OCI-LY7 (cell line): ENCODE measurements around the gene SPEM2. TPM values are rescaled to one million over a fixed set of nuclear protein-coding genes. Genes with fewer than 3 reads are reported as not detected.
A peak's percentile ranks its signal among the peaks of the same experiment; 100 is the strongest.

Source experiments
- BruUV-seq: library from RNA; stranded (reverse); fragments of 400-500 nt; replicated peaks from 2 replicates; lab custom pipeline; 2021; lab: Mats Ljungman, UMichigan
- CTCF ChIA-PET: fragments of 300-600 bp; sonication (Branson Sonifier 250); formaldehyde crosslinking; loops from one replicate; lab custom pipeline; 2022; ENCODE audit warnings: antibody characterized with exemption; ENCODE audit not compliant: unreplicated experiment; lab: Charles Lee
- POLR2A ChIA-PET: fragments of 300-600 bp; sonication (Branson Sonifier 250); formaldehyde crosslinking; loops from one replicate; lab custom pipeline; 2022; ENCODE audit warnings: antibody characterized with exemption; lab: Charles Lee
- DNase-seq: peaks from one replicate; pipeline ENCODE4 v3.0.0-alpha.2; 2015; ENCODE audit warnings: low spot score
- H2AFZ ChIP-seq: fragments of 200-600 bp; sonication (generic), shearing (Covaris generic); 2 replicates; pipeline ENCODE4 v1.6.1; 2014; ENCODE audit warnings: mild to moderate bottlenecking, antibody characterized with exemption, low read length, moderate library complexity
- H3K27ac ChIP-seq: fragments of 200-600 bp; sonication (generic); 2 replicates; pipeline ENCODE4 v1.5.1; 2014; ENCODE audit warnings: mixed run types, low read depth, mild to moderate bottlenecking, moderate library complexity, low read length, inconsistent platforms; ENCODE audit not compliant: poor library complexity, severe bottlenecking
- H3K36me3 ChIP-seq: fragments of 200-600 bp; sonication (generic); 2 replicates; pipeline ENCODE4 v1.6.1; 2014; ENCODE audit warnings: mild to moderate bottlenecking, antibody characterized with exemption, low read length, moderate library complexity, mixed read lengths; ENCODE audit not compliant: insufficient read depth
- H3K4me1 ChIP-seq: fragments of 200-600 bp; sonication (generic); 2 replicates; pipeline ENCODE4 v1.5.1; 2014; ENCODE audit warnings: mild to moderate bottlenecking, low read length; ENCODE audit not compliant: insufficient read depth, poor library complexity, severe bottlenecking
- H3K4me2 ChIP-seq: fragments of 200-600 bp; sonication (generic); 2 replicates; pipeline ENCODE4 v1.6.1; 2014; ENCODE audit warnings: mild to moderate bottlenecking, low read length
- H3K4me3 ChIP-seq: fragments of 200-600 bp; sonication (generic); 2 replicates; pipeline ENCODE4 v1.5.1; 2014; ENCODE audit warnings: mild to moderate bottlenecking, low read depth, low read length; ENCODE audit not compliant: poor library complexity, severe bottlenecking
- H3K79me2 ChIP-seq: fragments of 200-600 bp; sonication (generic); 2 replicates; pipeline ENCODE4 v1.6.1; 2016; ENCODE audit warnings: low read depth, mild to moderate bottlenecking, low read length, moderate library complexity, mixed read lengths; ENCODE audit not compliant: insufficient read depth
- H3K9me2 ChIP-seq: fragments of 200-600 bp; sonication (generic); 2 replicates; pipeline ENCODE4 v1.6.1; 2016; ENCODE audit warnings: mild to moderate bottlenecking, low read length, mixed read lengths; ENCODE audit not compliant: insufficient read depth
- H3K9me3 ChIP-seq: fragments of 200-600 bp; sonication (generic); 2 replicates; pipeline ENCODE4 v1.6.1; 2014; ENCODE audit warnings: mild to moderate bottlenecking, mixed run types, low read length, mixed read lengths
- H4K20me1 ChIP-seq: fragments of 200-600 bp; sonication (generic); 2 replicates; pipeline ENCODE4 v1.6.1; 2014; ENCODE audit warnings: mild to moderate bottlenecking, antibody characterized with exemption, low read length, moderate library complexity, mixed read lengths; ENCODE audit not compliant: insufficient read depth
- EZH2phosphoT487 ChIP-seq: fragments of 200-600 bp; sonication (generic); IDR thresholded peaks from 2 replicates; pipeline ENCODE4 v1.6.1; 2018; ENCODE audit warnings: low read depth, borderline replicate concordance, mild to moderate bottlenecking, mixed run types, antibody characterized with exemption, low read length, moderate library complexity, mixed read lengths
- intact Hi-C: fragments of 100-400 bp; cut with micrococcal nuclease; formaldehyde crosslinking; loops from one replicate; pipeline ENCODE4 v1.10.0; 2022; ENCODE audit not compliant: unreplicated experiment
- total RNA-seq, 2 experiments: library from RNA; depleted of rRNA in 1 of 2; stranded (reverse); fragments of >200 nt in 1 of 2; shearing (Covaris generic) in 1 of 2; gene quantifications; 2 replicates each; pipeline ENCODE4 v1.2.3, GENCODE V29; 2014 to 2022
- TF ChIP-seq, protein P1 (sequence below): fragments of 200-600 bp; sonication (generic); conservative IDR thresholded peaks from 2 replicates; pipeline ENCODE4 v1.5.1; 2014; ENCODE audit warnings: mild to moderate bottlenecking, antibody characterized with exemption, low read length, moderate library complexity, mixed read lengths

The SPEM2 gene
- total RNA-seq, 2 experiments from 2014 or later: not detected

DNA sequence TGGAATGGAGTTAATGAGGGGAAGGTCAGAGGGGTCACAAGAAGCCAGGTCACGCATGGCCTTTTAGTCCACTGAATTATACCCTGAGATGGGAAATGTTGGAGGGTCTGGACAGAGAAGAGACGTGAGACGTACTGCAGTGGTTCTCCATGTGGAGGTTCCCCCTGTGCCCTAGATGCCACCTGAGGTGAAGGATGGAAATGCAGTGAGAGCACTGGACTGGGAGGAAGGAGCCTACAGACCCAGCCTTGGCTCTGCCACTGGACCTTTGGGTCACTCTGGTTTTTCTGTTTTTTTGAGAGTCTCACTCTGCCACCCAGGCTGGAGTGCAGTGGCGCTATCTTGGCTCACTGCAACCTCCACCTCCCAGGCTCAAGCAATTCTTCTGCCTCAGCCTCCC is 29.3 kb upstream of the SPEM2 start:
- Histone ChIP-seq H3K4me1 (peaks cover 9% of the 10 kb centered on the region), H3K4me3 (no peak overlapping the region), H2AFZ (no peak overlapping the region), H3K9me3 (no peaks in the 10 kb centered on the region), H4K20me1 (no peaks in the 10 kb centered on the region), H3K4me2 (no peak overlapping the region), H3K27ac (no peak overlapping the region), H3K9me2 (no peaks in the 10 kb centered on the region), H3K79me2 (no peaks in the 10 kb centered on the region), H3K36me3 (peaks cover 12% of the 10 kb centered on the region; the same call in 1 of the 2 replicates)
- no peak for DNase-seq
- CTCF ChIA-PET: no interaction called here
- BruUV-seq: no TSS peak
- TF ChIP-seq, protein P1, sequence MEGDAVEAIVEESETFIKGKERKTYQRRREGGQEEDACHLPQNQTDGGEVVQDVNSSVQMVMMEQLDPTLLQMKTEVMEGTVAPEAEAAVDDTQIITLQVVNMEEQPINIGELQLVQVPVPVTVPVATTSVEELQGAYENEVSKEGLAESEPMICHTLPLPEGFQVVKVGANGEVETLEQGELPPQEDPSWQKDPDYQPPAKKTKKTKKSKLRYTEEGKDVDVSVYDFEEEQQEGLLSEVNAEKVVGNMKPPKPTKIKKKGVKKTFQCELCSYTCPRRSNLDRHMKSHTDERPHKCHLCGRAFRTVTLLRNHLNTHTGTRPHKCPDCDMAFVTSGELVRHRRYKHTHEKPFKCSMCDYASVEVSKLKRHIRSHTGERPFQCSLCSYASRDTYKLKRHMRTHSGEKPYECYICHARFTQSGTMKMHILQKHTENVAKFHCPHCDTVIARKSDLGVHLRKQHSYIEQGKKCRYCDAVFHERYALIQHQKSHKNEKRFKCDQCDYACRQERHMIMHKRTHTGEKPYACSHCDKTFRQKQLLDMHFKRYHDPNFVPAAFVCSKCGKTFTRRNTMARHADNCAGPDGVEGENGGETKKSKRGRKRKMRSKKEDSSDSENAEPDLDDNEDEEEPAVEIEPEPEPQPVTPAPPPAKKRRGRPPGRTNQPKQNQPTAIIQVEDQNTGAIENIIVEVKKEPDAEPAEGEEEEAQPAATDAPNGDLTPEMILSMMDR: no peak
- no peak for TF ChIP-seq EZH2phosphoT487
- POLR2A ChIA-PET: no interaction called here
- intact Hi-C loops: no loop called here

GRCh38 chr17:7398612-7399011 is 26.8 kb upstream of the SPEM2 start:
- no peaks in the 10 kb centered on the region for H3K79me2 ChIP-seq
- H3K4me1 ChIP-seq: peaks cover 9% of the 10 kb centered on the region
- intact Hi-C loops: no loop called here
- H3K4me3 ChIP-seq: no peak overlapping the region
- CTCF ChIA-PET: no interaction called here
- BruUV-seq: no TSS peak
- H3K9me2 ChIP-seq: no peaks in the 10 kb centered on the region
- no peak for DNase-seq
- H3K27ac ChIP-seq: no peak overlapping the region
- TF ChIP-seq, protein P1: no peak
- TF ChIP-seq EZH2phosphoT487: no peak
- H4K20me1 ChIP-seq: no peaks in the 10 kb centered on the region
- POLR2A ChIA-PET: interaction anchor here (0.6 to 1.0 kb wide), 4 partner anchors 11 to 134 kb away, joined by 3 to 4 read pairs (median 3); no protein-coding TSS in a partner anchor
- H3K4me2 ChIP-seq: no peak overlapping the region
- H3K9me3 ChIP-seq: no peaks in the 10 kb centered on the region
- H3K36me3 ChIP-seq: no peaks in the 10 kb centered on the region
- H2AFZ ChIP-seq: no peak overlapping the region

- POLR2A ChIA-PET: interaction anchor here (0.7 to 1.5 kb wide), 7 partner anchors 9 to 88 kb away, joined by 3 to 8 read pairs (median 5); partner anchors contain the start of genes PLSCR3 and TMEM102
- CTCF ChIA-PET: interaction anchor here (1.9 kb wide), 1 partner anchor 33 kb away, joined by 18 read pairs; the partner anchor contains the start of gene TMEM102
- H2AFZ ChIP-seq: peak overlapping the region; percentile 30; the same call in 1 of the 2 replicates
- BruUV-seq: TSS peak; percentile 87
- H3K4me1 ChIP-seq: peaks cover 6% of the 10 kb centered on the region
- no peak overlapping the region for H3K27ac ChIP-seq
- no peaks in the 10 kb centered on the region for H4K20me1 ChIP-seq
- H3K4me3 ChIP-seq: peak overlapping the region; percentile 70
- H3K9me2 ChIP-seq: no peaks in the 10 kb centered on the region
- no peaks in the 10 kb centered on the region for H3K9me3 ChIP-seq
- DNase-seq: peak; percentile 16
- H3K4me2 ChIP-seq: peak overlapping the region; percentile 60
- no peak for TF ChIP-seq EZH2phosphoT487
- TF ChIP-seq, protein P1: no peak
- no peaks in the 10 kb centered on the region for H3K36me3 ChIP-seq
- H3K79me2 ChIP-seq: no peaks in the 10 kb centered on the region
- intact Hi-C loops: loop anchor here (5.0 kb wide), 1 partner anchor 51 kb away; the partner anchor contains the start of gene KCTD11
Measured at GRCh38 chr17:7403043-7403726, 22.2 kb upstream of the SPEM2 start.
